ENCODE measurements around the gene LMNB1.

- TF ChIP-seq NFIC (IDR thresholded peaks at IDR 0.05), result no peak
- TF ChIP-seq REST (IDR thresholded peaks at IDR 0.05; ENCODE audit: low read depth), result no peak
- TF ChIP-seq TEAD4 (IDR thresholded peaks at IDR 0.05), result no peak
- TF ChIP-seq TAF1 (IDR thresholded peaks at IDR 0.05; ENCODE audit: low read depth), result no peak
- TF ChIP-seq EP300 (IDR thresholded peaks at IDR 0.05; ENCODE audit: borderline replicate concordance), result no peak
- no peak for TF ChIP-seq EGR1 (IDR thresholded peaks at IDR 0.05)
- TF ChIP-seq USF1 (IDR thresholded peaks at IDR 0.05), result no peak
- TF ChIP-seq CEBPB (IDR thresholded peaks at IDR 0.05), result no peak
- no peak for TF ChIP-seq RAD21 (IDR thresholded peaks at IDR 0.05; ENCODE audit: low read depth)
- TF ChIP-seq CREB1 (IDR thresholded peaks at IDR 0.05; ENCODE audit: low read depth), result no peak
- TF ChIP-seq MAX (IDR thresholded peaks at IDR 0.05), result no peak
- TF ChIP-seq FOXM1 (IDR thresholded peaks at IDR 0.05; ENCODE audit: borderline replicate concordance, low read depth), result no peak
- no peak for TF ChIP-seq TCF12 (IDR thresholded peaks at IDR 0.05; ENCODE audit: low read depth)
- no peak for TF ChIP-seq YY1 (IDR thresholded peaks at IDR 0.05; ENCODE audit: low read depth)
Observed at GRCh38 chr5:126852841-126853271, 75.9 kb downstream of the LMNB1 start.
